Mucosa of stomach (tissue), 1 donor: ENCODE results near the gene GALNTL6.

Source experiments
- H3K27me3 ChIP-seq: one replicate; pipeline ENCODE4 v1.7.0; 2013; ENCODE audit warnings: mild to moderate bottlenecking, low read length; ENCODE audit not compliant: control insufficient read depth, insufficient read depth
- H3K36me3 ChIP-seq: one replicate; pipeline ENCODE4 v1.7.0; 2013; ENCODE audit warnings: low read length; ENCODE audit not compliant: control insufficient read depth, insufficient read depth
- H3K4me1 ChIP-seq: one replicate; pipeline ENCODE4 v1.7.0; 2013; ENCODE audit warnings: mild to moderate bottlenecking, low read length; ENCODE audit not compliant: control insufficient read depth, insufficient read depth
- H3K4me3 ChIP-seq: one replicate; pipeline ENCODE4 v1.7.0; 2013; ENCODE audit warnings: low read length
- H3K9ac ChIP-seq: one replicate; pipeline ENCODE4 v1.7.0; 2013; ENCODE audit warnings: mild to moderate bottlenecking, low read length, moderate library complexity
- H3K9me3 ChIP-seq: one replicate; pipeline ENCODE4 v1.7.0; 2013; ENCODE audit warnings: mild to moderate bottlenecking, low read length, moderate library complexity; ENCODE audit not compliant: control insufficient read depth
- donor health status: Pancreatic carcinoma.

Gene GALNTL6

DNA sequence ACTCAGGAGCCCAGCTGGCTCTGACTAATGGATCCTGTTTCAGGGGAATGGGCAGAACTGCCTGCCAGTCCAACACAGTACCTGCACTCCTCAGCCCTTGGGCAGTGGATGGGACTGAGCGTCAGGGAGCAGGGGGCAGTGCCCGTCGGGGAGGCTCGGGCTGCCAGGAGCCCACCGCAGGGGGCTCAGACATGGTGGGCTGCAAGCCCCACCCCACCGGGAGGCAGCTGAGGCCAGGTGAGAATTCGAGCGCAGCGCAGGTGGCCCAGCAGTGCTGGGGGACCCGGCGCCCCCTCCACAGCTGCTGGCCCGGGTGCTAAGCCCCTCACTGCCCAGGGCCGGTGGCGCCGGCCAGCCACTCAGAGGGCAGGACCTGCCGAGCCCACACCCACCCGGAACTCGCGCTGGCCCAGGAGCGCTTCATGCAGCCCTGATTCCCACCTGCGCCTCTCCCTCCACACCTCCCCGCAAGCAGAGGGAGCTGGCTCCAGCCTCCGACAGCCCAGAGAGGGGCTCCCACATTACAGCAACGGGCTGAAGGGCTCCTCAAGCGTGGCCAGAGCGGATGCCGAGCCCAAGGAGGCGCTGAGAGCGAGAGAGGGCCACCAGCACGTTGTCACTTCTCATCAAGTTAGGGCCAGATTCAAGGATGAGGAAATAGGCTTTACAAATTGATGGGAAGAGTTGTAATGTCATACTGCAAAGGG lies 668.8 kb downstream of the GALNTL6 start:
- Histone ChIP-seq H3K27me3 (no peaks in the 10 kb centered on the region), H3K4me3 (no peak overlapping the region), H3K4me1 (no peaks in the 10 kb centered on the region), H3K9me3 (no peaks in the 10 kb centered on the region), H3K36me3 (no peaks in the 10 kb centered on the region), H3K9ac (no peak overlapping the region)

DNA sequence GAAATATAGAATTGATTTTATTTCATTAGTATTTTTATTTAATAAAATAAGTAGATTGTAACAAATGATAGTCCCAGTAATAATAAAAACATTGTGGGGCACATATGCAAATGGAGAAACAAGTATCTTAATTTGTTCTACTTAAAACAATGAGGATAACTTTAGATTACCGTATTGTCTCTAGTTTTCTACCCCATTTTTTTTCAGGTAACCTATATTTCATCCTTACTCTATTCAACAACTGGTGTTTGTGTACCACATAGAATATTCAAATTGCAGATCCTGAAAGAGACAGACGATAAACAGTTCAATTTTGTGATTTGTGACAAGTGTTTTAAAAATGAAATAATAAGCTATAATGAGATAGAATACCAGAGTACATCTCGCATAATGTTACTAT lies 671.8 kb downstream of the GALNTL6 start:
- no peak overlapping the region for H3K9ac ChIP-seq
- H3K4me1 ChIP-seq = no peaks in the 10 kb centered on the region
- H3K27me3 ChIP-seq = no peaks in the 10 kb centered on the region

DNA sequence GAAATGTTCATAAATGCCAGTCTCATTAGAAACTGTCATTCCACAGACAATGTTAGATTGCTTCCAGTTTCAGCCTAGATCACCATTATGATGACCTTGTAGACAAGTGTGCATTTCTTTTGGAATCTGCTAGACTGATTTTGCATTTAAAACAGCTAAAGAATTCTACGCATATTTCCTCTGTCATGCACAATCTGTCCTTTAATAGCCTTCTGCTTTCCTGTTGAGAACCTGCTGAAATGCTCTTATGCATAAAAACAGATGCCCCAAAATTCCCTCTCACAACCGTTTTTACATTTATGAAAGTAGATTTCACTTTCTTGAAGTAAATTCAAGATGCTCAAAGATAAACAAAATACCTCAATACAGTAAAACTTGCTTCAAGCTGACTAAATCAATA lies 673.3 kb downstream of the GALNTL6 start:
- H3K4me3 ChIP-seq = no peak overlapping the region
- no peaks in the 10 kb centered on the region for H3K27me3 ChIP-seq
- H3K9ac ChIP-seq = no peak overlapping the region
- no peaks in the 10 kb centered on the region for H3K9me3 ChIP-seq
- no peaks in the 10 kb centered on the region for H3K36me3 ChIP-seq
- H3K4me1 ChIP-seq = no peaks in the 10 kb centered on the region

More for the DNA sequence above, 671.8 kb downstream of the GALNTL6 start:
- Histone ChIP-seq H3K4me3 (no peak overlapping the region), H3K36me3 (no peaks in the 10 kb centered on the region), H3K9me3 (no peaks in the 10 kb centered on the region)

DNA sequence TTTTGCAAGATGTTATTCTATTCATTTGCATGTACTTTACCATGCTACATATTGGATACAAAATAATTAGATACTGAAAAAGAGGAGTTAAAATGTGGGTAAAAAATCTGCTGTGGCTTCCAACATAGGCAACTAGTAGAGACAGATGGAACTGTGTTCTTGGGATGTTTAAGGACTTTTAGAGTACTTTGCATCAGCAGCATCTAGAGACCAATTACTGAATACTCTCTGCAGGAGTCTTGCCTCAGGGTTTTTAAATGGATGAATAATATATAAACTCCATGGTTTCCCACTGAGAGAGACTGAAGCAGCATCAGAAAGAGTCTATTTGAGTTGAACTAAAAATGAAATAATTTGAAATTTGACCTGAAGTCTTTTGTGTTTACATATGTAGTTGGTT lies 676.7 kb downstream of the GALNTL6 start:
- Histone ChIP-seq H3K36me3 (no peaks in the 10 kb centered on the region), H3K9ac (no peak overlapping the region), H3K9me3 (no peaks in the 10 kb centered on the region), H3K27me3 (no peaks in the 10 kb centered on the region), H3K4me1 (no peaks in the 10 kb centered on the region), H3K4me3 (no peak overlapping the region)

DNA sequence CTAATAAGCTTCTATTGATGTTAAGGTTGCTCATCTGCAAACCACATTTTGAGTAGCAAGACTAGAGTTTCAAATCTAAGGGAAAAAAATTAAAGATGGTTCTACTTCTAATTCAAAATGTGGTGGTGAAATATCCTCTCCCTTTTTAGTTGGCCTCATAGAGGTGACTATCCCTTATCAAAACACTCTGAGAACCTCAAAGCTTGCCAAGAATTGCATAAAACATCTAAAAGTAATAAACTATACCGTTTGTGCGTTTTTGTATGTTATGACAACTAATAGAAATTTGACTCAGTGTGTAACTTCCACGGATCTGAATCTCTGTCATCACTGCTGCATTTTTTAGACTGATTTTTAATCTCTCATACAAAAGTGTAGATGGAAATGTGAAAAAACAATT lies 682.6 kb downstream of the GALNTL6 start:
- no peak overlapping the region for H3K4me3 ChIP-seq

DNA sequence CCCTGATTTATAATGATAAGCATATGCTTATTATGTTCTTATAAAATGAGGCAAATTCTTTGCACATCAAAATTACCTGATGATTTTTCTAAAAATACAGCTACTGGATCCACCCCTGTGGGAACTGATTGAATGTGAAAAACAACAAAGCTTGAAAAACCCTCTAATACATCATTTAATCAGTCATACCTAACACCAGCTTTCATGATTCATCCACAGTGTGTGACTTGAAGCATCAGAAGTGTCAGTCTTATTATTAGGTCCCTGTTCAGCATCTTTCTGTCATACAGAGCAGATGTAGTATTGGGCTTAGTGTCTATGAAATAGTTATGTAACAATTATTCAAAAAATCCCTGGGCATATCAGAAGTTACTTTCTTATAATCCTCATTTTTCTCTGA lies 684.1 kb downstream of the GALNTL6 start:
- Histone ChIP-seq H3K9me3 (no peaks in the 10 kb centered on the region), H3K4me1 (no peaks in the 10 kb centered on the region), H3K4me3 (no peak overlapping the region), H3K9ac (no peak overlapping the region), H3K27me3 (no peaks in the 10 kb centered on the region), H3K36me3 (no peaks in the 10 kb centered on the region)

More for the DNA sequence above, 682.6 kb downstream of the GALNTL6 start:
- no peak overlapping the region for H3K9ac ChIP-seq
- H3K4me1 ChIP-seq = no peaks in the 10 kb centered on the region
- H3K36me3 ChIP-seq = no peaks in the 10 kb centered on the region
- no peaks in the 10 kb centered on the region for H3K27me3 ChIP-seq
- no peaks in the 10 kb centered on the region for H3K9me3 ChIP-seq

DNA sequence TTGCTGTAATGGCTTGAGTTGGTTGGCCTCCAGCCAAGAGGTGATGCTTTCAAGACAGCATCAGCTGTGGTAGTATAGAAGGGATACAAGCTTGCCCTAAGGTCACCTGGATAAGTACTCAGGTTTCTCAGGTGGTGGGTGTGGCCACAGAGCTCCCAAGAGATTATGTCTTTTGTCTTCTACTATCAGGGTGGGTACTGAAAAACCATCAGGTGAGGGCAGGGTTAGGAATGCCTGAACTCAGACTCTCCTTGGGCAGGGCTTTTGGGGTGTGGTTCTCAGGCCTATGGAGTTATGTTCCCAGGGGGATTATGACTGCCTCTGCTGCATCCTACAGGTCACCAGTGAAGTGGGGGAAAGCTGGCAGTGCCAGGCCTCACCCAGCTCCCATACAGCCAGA lies 700.8 kb downstream of the GALNTL6 start:
- no peaks in the 10 kb centered on the region for H3K4me1 ChIP-seq
- no peaks in the 10 kb centered on the region for H3K36me3 ChIP-seq
- H3K4me3 ChIP-seq = no peak overlapping the region
- no peaks in the 10 kb centered on the region for H3K9me3 ChIP-seq
- no peaks in the 10 kb centered on the region for H3K27me3 ChIP-seq
- no peak overlapping the region for H3K9ac ChIP-seq

DNA sequence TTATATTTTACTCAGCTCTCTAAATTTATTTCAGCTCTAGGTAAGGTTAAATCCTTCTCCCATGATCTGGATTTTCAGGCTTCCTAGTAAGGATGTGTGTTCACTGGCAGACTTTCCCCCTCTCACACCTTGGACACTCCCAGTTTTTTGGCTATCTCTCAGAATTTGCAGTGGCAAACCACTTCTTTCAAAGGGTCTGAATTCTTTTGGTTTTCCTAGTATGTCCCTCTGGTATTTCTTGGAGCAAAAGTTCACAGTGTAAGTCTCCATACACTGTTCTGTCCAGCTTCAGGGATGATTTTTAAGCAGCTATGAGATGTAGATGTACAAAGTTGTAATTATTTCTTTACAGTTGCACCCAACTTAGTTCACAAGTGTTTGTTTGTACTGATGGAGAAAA lies 701.6 kb downstream of the GALNTL6 start:
- no peaks in the 10 kb centered on the region for H3K9me3 ChIP-seq
- no peaks in the 10 kb centered on the region for H3K4me1 ChIP-seq
- no peaks in the 10 kb centered on the region for H3K36me3 ChIP-seq
- H3K27me3 ChIP-seq = no peaks in the 10 kb centered on the region
- H3K4me3 ChIP-seq = no peak overlapping the region
- H3K9ac ChIP-seq = no peak overlapping the region

DNA sequence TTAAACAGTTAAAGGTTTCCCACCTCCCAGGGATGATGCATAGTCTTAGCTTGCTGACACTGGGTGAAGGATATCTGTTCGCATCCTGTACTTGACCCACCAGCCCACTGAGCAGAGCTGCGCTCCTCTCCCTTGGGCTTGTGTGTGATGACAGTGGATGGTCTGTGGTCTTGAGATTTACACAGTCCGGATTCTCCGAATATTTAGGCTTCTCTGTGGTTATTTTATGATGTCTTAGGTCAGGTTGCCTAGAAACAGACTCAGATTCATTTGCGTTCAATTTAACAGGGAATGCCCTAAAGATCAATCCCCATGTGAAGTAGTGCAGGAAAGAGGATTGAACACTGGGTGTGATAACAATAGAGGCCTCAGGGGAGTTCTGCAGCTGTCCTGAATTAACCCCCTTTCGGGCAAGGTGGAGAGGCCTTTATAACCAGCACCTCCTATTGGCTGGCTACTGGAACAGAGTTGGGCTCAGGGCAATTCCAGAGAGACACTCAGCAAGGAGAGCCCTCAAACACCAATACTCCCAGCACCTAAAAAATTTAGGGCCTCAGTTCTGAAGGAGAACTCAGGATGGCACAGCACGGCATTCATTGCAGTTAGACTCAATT lies 702.2 kb downstream of the GALNTL6 start:
- Histone ChIP-seq H3K36me3 (no peaks in the 10 kb centered on the region), H3K27me3 (no peaks in the 10 kb centered on the region), H3K9ac (no peak overlapping the region), H3K9me3 (no peaks in the 10 kb centered on the region), H3K4me1 (no peaks in the 10 kb centered on the region), H3K4me3 (no peak overlapping the region)

DNA sequence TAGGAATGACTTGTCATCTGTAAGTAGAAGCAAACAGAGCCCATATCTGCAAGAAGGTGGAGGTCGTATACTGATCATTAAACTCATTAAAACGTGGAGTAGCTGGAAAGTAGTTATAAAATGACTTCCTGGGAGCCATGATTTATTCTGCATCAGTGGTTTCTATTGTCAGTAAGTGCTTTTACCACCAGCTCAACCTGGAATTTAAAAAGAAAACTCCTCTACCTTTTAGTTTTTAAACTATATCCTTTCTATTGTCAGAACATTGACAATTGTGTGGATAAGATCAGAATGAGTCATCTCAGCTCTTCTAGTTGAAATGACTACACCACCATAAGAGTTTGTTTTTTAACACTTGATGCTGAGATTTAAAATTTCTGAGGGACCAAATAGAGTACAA lies 704.2 kb downstream of the GALNTL6 start:
- H3K4me3 ChIP-seq = no peak overlapping the region
- H3K4me1 ChIP-seq = no peaks in the 10 kb centered on the region
- no peaks in the 10 kb centered on the region for H3K9me3 ChIP-seq
- no peaks in the 10 kb centered on the region for H3K36me3 ChIP-seq
- H3K27me3 ChIP-seq = no peaks in the 10 kb centered on the region
- H3K9ac ChIP-seq = no peak overlapping the region

DNA sequence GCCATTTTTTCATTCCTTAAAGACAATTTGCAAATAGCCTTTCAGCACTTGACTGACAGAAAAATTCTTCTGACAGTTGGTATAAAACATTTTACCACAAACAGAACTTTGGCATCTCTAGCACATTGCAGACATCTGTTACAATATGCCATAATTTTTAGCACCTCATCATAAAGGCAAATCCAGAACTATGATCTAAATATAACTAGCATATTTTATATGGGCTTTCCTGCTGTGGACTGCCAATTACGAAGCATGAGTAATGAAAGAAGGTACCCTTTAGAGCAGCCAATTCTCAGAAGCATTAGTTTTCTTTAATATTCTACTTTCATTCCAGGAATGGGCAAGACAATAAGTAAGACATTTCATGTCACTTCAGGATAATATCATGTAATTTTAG lies 708.0 kb downstream of the GALNTL6 start:
- no peaks in the 10 kb centered on the region for H3K4me1 ChIP-seq
- no peaks in the 10 kb centered on the region for H3K27me3 ChIP-seq
- no peaks in the 10 kb centered on the region for H3K36me3 ChIP-seq
- H3K4me3 ChIP-seq = no peak overlapping the region
- no peak overlapping the region for H3K9ac ChIP-seq
- H3K9me3 ChIP-seq = no peaks in the 10 kb centered on the region

DNA sequence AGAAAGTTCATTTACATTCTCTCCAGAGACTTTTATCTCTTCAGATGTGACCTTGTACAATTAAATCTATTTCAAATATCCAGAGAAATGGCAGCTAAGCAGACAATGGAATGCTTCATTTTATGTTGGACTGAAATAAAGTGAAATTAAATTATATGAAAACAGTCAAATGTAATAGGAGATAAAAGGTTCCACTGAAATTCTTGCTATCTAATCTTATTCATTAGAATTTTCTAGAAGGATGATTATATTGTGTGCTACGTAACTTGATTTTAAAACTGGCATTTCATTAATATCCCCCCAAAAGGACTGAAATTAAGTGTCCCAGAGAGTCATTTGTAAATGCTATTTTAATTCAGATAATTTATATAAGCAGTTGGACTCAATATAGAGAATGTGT lies 708.5 kb downstream of the GALNTL6 start:
- Histone ChIP-seq H3K9ac (no peak overlapping the region), H3K4me1 (no peaks in the 10 kb centered on the region), H3K9me3 (no peaks in the 10 kb centered on the region), H3K36me3 (no peaks in the 10 kb centered on the region), H3K4me3 (no peak overlapping the region), H3K27me3 (no peaks in the 10 kb centered on the region)
